SK-MEL-5 (cell line): ENCODE measurements around the gene ECHS1. TPM values are rescaled to one million over a fixed set of nuclear protein-coding genes. Genes with fewer than 3 reads are reported as not detected.
"Not testable (repeated sequence)": the region's sequence is repeated elsewhere in the genome, so short reads cannot be mapped to it uniquely, and the experiment has no call there.

Experiments
- DNase-seq: peaks from one replicate; pipeline ENCODE4 v3.0.0-alpha.2; 2016; ENCODE audit warnings: low read depth, low spot score
- in situ Hi-C: cut with HindIII; loops from 2 replicates; pipeline ENCODE4 v1.10.0; 2016; ENCODE audit warnings: low sequenced_read_pairs, high pct_unique_total_duplicates, low pct_unique_long_range_greater_than_20kb
- total RNA-seq: library from RNA; depleted of rRNA; stranded (reverse); fragments of >200 nt; shearing (Covaris generic); gene quantifications from 2 replicates; pipeline ENCODE4 v1.2.3, GENCODE V29; 2014

ECHS1 gene
- total RNA-seq, 1 experiment from 2014 or later: 90.4 TPM

DNA sequence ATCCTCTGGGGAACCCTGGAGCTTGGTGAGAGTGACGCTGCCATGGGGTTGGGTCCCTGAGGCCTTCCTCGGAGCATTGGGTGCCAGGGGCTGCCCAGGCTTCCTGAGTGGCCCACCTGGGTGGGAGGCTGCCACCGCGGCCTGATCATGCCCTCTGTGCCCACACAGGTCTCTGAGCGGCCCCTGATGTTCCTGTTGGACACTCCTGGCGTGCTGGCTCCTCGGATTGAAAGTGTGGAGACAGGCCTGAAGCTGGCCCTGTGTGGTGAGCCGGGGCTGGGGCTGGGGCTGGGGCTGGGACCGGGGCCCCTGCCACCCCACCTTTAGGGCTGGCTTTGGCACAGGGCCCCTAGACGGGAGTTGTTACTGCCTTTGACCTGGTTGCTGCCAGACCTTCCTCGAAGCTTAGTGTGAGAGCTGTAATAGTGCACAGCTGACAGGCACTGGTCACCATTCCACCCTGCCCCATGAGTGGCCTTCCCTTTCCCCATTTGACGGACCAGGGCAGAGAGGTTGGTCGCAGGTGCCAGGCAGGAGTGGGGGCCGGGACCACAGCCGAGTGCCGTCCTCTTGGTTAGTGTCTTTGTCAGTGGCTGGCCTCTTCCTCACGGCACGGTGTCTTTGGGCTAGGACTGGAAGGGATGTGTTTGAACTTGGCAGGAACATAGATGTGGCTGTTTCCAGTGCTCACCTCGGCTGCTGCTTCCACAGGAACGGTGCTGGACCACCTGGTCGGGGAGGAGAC lies 29.0 kb upstream of the ECHS1 start:
- DNase-seq: no peak
- in situ Hi-C loops: no loop called here

DNA sequence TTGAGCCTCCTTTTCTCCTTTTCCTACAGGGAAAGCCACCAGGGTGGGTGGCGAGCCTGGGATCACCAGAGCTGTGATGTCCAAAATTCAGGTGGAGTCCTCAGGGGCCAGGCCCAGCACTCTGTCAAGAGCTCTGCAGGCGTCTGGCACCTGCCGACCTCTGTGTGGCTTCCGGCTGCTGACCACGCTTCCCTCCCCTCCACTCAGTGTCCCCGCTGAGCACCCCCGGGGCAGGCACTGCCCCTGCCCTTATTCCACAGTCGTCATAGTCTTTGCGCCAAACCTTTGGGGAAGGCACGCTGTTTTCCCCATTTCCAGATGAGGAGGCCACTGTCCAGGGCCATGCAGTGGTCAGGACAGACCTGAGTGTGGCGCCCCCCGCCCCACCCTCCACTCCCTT lies 28.3 kb upstream of the ECHS1 start:
- in situ Hi-C loops: no loop called here

DNA sequence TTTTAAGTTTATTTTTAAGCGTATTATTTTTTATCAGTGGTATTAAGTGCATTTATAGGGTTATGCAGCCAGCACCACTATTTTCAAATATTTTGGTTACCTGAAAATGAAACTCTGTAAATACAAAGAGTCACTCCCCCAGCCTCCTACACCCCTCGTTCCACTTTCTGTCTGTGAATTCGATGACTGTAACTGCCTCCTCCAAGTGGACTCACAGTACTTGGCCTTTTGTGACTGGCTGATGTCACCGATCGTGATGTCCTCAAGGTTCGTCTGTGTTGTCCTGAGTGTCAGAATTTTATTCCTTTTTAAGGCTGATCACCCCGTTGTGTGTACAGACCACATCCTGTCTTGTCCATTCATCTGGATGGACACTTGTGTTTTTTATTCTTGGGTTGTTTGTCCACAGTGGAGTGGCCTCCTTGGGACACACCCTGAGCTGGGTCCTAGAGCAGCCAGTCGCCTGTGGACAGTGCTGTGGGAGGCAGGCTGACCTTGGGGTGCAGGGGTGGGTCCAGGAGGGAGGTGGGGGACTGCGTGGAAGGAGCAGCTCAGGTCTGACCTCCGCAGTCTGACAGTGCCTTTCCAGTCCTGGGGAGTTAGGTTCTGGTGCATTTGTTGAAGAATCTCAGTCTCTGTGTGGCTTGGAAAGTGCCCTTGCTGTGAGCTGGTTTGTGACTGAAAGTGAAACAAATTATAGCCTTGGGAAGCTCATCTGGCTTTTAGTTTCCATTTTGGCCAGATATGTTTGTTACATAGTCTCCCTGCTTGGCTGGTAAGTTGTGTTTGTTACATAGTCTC lies 27.7 kb upstream of the ECHS1 start:
- in situ Hi-C loops: no loop called here

More for the DNA sequence above, 28.3 kb upstream of the ECHS1 start:
- no peak for DNase-seq

DNA sequence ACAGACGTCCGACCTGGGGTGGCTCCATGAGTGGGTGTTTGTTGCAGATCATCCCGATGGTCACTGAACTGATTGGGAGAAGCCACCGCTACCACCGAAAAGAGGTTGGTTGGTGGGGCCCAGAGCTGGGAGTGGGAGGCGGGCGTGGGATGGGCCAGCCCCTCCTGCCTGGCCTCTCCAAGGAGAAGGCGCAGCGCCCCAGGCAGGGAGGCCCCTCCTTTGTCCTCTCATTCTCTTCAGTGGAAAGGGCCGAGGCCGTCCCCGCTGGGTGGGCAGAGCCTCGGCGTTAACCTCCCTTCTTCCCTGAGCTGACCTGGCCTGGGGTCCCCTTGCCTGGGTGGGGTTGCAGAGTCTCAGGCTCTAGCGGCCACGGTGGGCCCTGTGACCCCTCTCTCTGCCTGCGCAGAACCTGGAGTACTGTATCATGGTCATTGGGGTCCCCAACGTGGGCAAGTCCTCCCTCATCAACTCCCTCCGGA lies 26.0 kb upstream of the ECHS1 start:
- no peak for DNase-seq
- in situ Hi-C loops: no loop called here

More for the DNA sequence above, 27.7 kb upstream of the ECHS1 start:
- no peak for DNase-seq

DNA sequence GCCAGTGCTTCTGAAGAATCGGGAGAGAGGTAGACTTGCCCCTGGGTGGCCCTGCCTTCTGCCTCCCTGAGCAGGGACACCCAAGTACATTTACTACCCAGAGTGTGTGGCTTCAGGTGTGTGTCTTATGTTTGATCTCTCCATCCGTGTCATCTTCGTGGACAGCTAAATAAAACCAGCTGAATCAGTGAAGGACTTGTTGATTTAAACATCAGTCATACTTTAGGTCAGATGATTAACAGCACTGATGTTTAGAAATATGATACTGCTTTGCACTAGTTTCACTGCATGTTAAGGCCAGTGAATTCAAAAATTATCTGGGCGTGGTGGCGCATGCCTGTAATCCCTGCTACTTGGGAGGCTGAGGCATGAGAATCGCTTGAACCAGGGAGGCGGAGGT lies 24.8 kb upstream of the ECHS1 start:
- in situ Hi-C loops: no loop called here
- DNase-seq: no peak

DNA sequence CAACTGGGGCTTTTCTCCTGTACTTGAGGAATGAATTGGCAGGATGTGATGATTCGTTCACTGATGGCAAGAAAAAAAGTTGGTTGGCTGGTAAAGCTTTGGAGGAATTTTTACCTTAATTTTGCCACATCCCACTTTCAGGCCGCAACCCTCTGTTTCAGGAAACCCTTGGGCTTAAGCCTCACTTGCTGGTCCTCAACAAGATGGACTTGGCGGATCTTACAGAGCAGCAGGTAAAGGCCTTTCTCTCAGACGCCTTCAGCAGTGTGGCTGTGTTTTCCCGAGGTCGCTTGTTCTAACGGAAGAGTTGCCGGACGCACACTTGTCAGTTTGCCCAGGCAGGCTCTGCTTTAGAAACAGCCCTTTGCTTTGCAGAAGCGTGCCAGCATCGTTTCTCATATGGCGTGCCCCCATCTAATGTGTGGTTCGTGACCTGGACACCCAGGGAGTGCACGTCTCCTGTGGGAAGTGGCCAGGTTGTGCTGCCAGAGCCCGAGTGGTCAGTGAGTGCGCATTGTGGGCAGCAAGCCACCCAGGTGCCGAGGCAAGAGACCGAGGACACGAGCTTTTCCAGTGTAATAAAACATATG lies 23.0 kb upstream of the ECHS1 start:
- DNase-seq: no peak
- in situ Hi-C loops: no loop called here

DNA sequence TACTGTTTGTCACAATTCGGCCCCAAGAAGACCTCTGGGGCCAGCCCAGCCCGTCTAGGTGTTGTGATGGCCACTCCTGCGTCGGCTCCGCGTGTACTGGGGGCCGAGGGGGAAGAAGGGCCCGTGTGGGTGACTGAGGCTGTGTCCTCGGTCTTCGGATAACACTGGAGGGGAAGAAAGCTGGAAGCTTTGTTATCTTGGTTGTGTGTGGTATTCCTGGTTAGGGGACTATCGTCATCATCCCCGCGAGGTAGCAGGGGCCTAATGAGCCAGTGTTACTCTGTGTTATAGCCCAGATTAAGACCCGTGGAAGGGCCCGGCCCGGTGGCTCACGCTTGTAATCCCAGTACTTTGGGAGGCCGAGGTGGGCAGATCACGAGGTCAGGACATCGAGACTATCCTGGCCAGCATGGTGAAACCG lies 21.7 kb upstream of the ECHS1 start:
- DNase-seq: no peak
- in situ Hi-C loops: no loop called here

DNA sequence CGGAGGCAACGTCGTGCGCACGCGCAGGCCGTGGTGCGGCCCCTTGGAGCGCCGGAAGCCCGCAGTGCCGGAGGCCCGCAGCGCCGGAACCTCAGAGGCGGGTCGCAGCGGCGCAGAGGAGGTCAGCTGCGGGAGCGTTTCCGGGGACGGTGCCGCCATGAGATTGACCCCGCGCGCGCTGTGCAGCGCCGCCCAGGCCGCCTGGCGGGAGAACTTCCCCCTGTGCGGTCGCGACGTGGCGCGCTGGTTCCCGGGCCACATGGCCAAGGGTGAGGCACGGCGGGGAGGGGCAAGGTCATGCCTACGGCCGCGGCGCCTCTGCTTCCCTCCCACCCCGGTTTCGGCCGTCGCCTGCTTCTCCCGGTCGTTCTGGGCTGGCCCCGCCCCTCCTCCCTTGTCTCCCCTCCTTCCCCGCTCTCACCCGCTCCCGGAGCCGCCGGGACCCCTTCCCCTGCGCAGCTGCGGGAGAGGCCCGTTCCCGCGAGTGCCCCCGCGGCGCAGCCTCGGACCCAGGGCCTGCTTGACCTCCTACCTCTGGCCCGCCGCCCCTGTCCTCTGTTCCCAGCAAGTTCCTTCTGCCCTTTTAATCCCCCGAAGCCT lies 21.0 kb upstream of the ECHS1 start, which contains the start of gene MTG1:
Gene MTG1, plus strand, starts transcription at position 94 of the 600 bp plus-strand sequence. Its CDS starts 64 bp downstream, at position 158.
- in situ Hi-C loops: no loop called here
- peak; percentile 89 for DNase-seq

DNA sequence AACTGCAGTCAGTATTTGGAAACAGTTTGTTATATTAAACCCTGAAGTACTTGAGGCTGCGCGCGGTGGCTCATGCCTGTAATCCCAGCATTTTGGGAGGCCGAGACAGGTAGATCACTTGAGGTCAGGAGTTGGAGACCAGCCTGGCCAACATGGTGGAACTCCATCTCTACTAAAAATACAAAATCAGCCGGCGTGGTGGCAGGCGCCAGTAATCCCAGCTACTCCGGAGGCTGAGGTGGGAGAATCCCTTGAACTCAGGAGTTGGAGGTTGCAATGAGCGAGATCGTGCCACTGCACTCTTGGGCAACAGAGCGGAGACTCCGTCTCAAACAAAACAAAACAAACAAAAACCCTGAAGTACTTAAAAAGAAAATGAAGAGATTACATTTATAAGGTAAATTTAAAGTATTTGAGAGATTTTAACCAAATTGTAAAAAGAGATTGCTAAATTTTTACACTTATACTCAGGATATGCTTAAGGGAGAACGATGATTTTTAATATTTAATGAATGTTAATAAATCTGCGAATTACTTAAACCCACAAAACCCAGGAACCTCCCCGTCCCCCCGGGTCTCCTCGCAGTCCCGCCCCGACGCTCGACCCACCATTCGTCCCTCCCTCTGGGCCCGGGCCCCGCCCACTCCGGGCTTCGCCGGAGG lies 20.4 kb upstream of the ECHS1 start:
- no peak for DNase-seq
- in situ Hi-C loops: no loop called here

DNA sequence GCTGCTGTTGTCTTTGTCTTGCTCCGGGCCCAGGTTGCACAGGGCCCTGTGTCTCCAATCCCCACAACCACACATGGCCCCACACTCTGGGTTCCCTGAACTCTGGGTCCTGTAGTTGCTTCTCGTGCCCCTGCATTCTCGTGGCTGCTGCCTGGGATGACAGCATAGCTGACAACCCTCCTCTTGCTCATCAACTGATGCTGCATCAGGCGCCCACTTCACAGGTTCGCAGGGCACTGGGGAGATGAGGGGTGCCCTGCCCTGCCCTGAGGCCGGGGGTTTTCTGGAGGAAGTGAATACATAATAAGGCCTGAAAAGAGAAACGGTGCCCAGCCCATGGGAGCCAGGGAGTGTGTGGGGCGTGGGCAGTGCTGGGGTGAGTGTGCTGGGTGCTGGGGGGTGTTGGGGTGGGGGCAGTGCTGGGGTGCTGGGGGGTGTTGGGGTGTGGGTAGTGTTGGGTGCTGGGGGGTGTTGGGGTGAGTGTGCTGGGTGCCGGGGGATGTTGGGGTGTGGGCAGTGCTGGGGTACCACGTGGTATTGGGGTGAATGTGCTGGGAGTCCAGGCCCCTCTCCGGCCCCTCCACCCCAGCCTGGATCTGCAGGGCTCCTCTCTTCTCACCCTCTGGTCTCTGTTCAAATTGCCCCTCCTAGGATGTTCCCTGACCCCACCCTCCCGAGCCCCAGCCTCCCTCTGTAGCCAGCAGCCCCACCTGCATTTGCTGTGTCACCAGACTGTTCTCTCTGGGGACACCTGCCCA lies 18.8 kb upstream of the ECHS1 start:
- no peak for DNase-seq

DNA sequence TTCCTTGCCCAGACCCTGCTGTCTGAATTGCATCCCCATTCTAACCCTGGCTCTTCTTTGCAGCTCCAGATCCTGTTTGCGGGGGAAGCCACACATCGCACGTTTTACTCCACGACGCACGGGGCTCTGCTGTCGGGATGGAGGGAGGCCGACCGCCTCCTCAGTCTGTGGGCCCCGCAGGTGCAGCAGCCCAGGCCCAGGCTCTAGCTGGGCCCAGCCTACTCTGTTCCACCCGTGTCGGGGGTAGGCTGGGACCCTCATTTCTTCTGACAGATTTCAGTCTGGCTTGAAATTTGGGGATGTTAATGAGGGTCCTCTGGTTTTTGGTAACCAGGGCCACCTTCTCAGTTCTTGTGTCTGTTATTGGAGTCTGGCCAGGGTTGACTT lies 18.1 kb upstream of the ECHS1 start:
- in situ Hi-C loops: no loop called here
- no peak for DNase-seq

More for the DNA sequence above, 18.8 kb upstream of the ECHS1 start:
- in situ Hi-C loops: no loop called here

DNA sequence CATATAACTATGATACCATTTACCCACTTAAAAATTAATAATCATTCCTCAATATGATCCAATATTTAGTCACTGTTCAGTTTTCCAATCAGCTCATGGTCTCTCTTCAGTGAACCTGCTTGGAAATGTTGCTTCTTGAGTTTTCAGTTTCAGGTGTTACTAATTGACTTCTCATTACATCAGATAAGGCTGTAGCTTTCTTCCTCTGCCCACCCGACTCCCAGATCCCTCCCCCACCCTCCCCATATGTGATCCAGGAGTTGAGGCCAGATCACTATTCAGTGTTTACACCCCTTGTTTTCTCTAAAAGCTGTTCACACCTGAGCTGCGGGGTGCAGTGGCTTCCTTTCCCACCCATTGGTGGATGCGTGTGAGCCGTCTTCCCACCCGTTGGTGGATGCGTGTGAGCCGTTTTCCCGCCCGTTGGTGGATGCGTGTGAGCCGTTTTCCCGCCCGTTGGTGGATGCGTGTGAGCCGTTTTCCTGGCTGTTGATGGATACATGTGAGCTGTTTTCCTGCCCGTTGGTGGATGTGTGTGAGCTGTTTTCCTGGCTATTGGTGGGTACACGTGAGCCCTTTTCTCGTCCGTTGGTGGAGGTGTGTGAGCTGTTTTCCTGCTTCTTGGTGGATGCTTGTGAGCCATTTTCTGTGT lies 17.6 kb upstream of the ECHS1 start:
- in situ Hi-C loops: no loop called here
- DNase-seq: no peak

DNA sequence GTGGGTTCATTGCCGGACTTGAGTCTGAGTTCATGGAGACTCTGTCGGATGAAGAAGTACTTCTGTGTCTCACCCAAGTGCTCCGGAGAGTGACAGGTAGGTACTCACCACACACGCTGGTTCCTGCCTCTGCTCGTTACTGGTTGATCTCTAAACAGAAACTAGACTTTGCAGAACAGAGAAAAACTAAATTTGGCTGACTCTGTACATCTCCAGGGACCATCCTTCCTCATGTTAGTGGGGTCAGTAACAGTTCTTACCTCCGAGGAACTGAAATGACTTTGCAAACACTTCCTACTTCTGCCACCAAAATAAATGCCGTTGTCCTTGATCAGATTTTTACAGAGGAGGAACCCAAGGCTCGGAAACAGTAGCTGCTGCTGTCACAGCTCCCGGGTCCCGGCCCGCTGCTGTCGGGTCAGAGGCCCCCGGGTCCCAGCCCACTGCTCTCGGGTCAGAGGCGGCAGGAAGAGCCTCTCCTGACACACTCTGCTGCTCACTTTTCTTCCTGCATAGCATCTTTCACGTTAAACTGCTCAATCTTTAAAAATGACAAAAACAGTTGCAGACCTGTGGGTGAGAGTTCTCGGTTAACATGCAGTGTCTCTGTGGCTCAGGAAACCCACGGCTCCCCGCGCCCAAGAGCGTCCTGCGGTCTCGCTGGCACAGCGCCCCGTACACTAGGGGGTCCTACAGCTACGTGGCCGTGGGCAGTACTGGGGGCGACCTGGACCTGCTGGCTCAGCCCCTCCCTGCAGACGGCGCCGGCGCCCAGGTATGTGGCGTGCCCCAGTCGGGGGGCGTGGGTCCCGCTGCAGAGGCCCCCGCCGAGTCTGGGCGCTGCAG lies 16.0 kb upstream of the ECHS1 start:
- in situ Hi-C loops: no loop called here

DNA sequence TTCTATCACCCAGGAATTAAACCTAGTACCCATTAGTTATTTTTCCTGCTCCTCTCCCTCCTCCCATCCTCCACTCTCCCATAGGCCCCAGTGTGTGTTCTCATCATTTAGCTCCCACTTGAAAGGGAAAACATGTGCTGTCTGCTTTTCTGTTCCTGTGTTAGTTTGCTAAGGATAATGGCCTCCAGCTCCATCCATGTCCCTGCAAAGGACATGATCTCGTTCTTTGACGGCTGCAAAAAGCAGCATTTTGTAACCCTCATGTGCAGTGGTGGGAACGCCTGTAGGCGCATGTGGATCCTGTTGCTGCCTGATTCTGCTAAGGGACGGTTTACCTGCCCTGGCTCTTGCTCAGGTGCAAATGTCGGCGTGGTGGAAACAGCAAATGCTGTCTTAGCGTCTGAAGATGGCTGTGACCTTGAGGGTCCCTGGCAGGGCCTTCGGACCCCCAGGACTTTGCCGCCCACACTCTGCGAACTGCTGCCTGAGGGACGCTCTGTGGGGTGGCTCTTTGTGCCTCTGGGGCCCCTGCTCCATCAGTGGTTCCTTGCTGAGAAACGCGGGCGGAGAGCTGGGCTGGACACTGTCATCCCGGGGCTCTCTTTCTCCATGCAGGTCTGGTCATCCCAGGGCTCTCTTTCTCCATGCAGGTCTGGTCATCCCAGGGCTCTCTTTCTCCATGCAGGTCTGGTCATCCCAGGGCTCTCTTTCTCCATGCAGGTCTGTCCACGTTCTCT lies 15.2 kb upstream of the ECHS1 start:
- in situ Hi-C loops: no loop called here
- peak; percentile 10 for DNase-seq

More for the DNA sequence above, 16.0 kb upstream of the ECHS1 start:
- DNase-seq: no peak

DNA sequence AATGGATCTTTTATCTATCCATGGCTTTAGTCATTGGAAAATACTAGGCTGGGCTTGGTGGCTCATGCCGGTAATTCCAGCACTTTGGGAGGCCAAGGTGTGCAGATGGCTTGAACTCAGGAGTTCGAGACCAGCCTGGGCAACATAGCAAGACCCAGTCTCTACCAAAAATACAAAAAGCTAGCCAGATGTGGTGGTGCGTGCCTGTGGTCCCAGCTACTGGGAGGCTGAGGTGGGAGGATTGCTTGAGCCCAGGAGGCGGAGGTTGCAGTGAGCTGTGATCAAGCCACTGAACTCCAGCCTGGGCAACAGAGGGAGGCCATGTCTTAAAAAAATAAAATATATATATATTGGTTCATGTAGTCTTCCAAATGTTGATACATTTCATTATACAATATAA lies 13.8 kb upstream of the ECHS1 start:
- DNase-seq, in situ Hi-C loops: not testable (repeated sequence)
